DMS53 treated with DMSO at 0.1 percent for 48 hours (cell line): ENCODE data around the gene APBB3.
A peak's percentile ranks its signal among the peaks of the same experiment; 100 is the strongest.

ENCODE experiments used
- DNase-seq: peaks from one replicate; lab custom pipeline; 2025; ENCODE audit not compliant: unreplicated experiment; lab: John Stamatoyannopoulos, UW

APBB3 gene

DNA sequence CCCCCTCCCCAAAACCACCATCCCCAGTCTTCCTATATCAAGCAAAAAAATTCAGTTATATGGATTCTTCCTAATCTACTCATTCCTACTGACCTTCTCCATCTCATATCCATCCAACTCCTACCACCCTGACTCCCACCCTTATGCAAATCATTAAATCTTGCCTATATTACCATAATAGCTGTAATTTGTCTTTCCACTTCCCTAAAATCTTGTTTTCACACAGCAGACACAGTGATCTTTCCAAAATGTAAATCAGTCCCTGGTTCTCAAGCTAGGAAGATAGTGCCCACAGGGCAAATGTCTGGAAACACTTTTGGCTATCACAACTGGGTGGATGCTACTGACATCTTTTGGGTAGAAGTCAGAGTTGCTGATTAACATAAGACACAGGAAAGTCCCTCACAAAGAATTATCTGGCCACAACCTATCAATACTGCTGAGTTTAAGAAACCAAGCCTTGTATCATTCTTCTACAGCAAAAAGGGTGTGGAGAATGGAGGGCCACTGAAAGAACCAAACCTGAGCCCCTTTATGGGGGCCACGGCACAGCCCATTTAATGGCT lies 8.6 kb downstream of the APBB3 start:
- no peak for DNase-seq

DNA sequence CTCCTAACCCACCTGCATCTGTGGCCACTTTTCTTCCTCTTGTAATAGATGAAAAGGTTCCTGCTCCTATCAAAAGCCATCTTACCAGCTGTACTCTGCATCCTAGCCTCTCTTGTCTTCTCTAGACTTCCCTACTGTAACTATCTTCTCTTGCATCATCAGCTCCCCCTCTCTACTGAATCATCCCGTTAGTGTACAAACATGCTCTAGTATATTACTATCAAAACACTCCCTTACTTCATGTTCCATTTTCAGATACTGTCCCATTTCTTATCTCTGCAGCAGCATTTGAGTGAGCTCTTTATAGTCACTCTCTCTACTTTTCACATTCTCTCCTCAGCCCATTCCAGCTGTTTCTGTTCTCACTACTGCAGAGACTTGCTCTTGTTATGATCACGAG lies 9.9 kb downstream of the APBB3 start:
- DNase-seq: no peak

DNA sequence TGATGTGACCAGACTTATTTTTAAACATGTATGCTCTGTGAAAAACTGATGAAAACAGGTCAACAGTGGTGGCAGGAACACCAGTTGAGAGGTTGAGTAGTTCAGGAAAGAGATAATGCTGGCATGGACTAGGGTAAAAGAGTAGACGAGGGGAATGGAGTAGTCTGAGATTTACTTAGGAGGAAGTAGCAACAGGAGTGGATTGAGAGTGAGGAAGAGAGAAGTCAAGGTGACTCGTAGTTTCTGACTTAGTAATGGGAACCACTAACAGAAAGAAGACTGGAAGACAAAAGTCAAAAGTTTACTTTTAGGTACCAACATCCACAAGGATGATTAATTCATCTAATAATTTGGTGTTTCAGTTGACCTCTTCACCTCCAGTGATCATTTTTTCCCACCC lies 10.7 kb downstream of the APBB3 start:
- no peak for DNase-seq

DNA sequence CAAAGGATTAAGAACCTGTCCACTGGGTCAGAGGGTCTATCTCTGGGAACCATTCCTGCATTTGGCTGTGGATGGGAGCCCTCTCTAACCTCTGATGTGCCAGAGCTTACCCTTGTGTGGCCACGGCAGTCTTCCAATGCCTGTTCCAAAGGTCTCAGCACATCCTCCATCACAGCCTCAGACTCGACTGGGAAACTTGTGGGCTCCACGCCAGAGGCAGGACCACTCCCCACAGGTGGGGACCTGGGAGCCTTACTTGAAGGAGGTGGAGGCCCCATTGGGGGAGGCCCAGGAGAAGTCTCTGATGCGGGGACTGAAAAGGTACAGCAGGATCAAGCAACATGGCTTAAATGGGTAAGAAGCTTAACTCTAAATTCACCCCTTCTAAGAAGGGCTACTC lies 12.5 kb downstream of the APBB3 start:
- DNase-seq: no peak

DNA sequence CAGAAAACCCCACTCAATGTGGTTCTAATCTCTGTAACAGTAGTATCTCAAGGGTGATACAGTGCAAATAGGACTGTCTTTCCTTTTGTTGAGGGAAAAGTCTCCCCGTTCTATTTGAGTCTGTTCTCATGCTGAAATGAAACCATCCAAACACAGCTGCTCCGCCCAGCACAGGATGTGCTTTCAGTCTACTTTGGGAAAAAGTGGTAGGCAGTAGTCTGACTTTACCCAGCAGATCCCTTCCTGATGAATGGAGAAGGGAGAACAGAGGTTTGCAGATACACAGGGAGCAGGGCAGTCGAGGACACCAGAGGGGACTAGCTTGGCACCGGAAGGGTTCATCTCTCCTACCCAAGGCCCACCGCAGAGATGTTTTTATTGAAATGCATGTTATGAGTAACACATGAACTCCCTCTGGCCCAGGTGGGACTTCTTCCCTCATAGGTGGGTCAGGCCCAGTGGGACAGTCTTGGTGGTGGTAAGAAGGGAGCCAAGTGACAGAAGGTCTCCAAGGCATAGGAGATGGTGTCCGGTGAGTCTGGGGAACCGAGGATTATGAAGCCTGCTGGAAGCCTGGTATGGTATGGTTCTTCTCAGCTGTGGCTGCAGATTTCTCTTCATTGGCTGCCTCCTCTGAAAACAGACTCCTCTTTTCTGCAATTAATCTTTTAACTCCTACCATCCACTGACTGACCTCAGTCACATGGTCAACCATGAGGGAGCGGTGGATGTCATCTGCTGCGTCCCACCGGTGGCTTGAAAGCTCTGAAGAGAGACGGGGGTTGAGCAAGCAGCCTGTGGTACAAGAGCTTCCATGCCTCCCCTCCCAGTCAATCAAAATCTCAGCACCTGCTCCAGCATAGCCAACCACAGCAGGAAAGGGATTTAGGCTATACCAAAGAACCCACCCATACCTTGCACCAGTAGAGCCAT lies 14.0 kb downstream of the APBB3 start:
- no peak for DNase-seq

DNA sequence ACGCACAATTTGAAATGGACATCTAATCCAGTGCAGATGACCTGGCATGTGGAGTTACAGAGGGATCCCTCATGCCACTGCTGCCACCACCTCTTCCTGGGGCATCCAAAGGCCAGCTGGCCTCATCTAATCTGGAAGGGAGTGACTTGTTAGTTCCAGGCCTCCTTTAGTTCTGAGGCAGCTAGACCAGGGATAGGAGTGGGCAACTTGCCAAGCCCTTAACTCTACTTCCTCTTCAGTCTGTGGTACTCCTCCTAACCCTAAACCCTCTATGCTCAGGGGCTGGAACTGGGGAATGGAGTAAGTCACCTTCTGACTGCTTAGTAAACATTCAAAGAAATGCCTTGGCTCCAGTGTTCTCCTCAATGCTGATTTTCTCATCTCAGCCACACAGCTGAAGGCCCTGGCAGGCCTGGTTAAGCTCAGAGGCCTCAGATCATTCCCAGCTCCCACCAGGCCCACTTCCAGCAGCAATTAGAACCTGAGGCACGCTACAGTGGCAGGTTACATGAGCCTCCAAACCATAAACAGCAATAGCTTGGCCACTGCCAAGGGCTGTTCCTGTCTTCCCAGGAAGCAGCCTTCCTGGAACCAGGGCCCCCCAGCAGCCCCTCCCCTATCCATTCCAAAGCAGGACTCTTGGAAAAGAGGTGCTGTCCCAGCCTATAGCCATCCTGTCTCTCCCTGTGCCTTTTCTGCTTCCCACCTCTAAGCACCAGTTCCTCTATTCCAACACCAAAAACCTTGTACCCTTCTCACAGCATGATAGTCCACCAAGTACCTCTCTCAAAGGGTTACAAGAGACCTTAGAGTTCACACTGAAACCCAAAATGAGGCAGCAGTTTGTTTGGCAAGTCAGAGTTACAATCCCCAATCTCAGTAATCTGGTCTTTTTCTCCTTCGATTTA lies 14.9 kb downstream of the APBB3 start:
- peak; percentile 39 for DNase-seq

DNA sequence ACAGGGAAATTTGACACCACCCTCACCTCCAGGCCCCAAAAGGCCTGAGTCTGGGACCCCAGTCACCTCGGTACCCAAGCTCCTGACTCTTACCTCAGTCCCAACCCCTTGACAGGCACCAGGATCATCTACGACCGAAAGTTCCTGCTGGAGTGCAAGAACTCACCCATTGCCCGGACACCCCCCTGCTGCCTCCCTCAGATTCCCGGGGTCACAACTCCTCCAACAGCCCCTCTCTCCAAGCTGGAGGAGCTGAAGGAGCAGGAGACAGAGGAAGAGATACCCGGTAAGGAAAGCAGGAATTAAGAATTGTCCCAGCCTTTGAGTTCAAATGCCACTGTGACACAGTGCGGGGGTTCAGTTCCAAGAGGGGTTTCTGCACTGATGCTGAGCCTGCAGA lies 15.6 kb downstream of the APBB3 start:
- DNase-seq: no peak

DNA sequence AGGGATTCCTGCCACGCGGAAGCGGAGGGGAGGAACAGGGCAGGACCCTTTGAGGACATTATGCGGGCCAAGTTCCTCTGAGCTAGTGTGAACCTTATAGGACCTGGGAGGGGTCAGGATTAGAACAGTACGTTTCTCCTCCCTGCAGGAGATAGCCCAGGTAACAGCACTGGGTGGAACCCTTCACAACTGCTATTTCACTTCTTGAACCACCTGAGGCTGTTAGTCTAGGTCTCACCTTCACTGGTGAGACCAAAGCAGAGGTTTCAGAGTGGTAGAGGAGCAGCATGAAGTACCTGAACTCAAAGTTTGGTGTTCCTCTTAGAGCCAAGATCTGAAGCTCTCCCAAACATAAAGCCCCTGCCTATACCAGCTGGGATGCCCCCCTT lies 16.1 kb downstream of the APBB3 start:
- no peak for DNase-seq

DNA sequence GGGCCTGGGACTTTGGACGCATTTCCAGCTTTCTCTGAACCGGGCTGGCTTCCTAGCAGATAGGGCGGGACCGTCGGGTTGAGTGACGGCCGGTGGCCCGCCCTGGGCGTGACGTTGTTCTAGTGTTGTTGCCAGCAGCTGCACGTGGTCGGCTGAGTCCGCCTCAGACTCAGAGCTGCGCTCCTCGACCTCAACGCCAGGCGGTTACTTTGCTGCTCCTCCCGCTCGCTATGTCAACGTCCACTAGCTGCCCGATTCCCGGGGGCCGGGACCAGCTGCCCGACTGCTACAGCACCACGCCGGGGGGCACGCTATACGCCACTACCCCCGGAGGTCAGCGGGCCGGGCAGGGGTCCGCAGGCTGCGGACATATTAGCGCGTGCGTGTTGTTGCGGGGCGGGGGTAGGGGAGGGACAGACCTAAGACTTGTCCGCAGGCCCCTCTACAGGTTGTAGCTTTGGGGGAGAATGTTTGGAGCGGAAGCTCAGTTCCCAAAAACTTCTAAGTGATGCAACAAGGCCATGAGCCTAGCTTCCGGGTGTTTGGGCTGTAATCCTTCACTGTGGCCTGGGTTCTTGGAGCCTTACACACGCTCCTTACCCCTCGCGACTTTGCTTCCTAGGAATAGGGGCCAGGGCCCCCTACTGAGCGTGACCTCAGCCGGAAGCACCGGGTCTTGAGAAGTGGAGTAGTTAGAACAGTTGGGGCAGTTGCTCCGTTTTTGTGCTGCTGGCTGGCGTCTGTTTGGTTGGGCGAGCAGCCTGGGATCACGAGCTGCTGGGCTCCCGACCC lies 16.7 kb downstream of the APBB3 start, which contains the start of gene EIF4EBP3:
EIF4EBP3 (plus strand) TSS at position 155 of the 792 bp plus-strand sequence; CDS start at position 231, 76 bp downstream.
- peak; percentile 95 for DNase-seq

DNA sequence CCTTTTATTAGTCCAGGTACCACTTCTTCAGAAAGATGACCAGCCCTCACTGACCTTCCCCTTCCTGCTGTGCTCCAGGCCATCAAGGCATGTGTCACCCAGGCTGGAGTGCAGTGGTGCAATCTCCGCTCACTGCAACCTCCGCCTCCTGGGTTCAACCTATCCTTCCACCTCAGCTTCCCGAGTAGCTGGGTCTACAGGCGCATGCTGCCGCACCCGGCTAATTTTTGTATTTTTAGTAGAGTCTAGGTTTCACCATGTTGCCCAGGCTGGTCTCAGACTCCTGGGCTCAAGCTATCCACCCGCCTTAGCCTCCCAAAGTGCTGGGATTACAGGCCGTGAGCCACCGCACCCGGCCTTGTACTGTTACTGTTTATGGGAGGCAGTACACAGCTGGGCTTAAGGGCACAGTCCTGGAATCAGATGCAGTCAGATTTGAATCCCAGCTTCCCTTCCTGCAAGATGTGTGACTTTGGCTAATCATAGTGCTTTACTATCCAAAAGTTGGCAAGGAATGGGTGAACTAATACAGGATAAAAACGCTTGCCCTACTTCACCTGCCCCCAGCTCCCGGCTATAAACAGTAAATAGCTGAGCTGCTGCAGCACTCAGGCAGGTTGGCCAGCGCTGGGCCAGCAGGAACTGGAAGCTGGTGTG lies 17.4 kb downstream of the APBB3 start:
- no peak for DNase-seq

DNA sequence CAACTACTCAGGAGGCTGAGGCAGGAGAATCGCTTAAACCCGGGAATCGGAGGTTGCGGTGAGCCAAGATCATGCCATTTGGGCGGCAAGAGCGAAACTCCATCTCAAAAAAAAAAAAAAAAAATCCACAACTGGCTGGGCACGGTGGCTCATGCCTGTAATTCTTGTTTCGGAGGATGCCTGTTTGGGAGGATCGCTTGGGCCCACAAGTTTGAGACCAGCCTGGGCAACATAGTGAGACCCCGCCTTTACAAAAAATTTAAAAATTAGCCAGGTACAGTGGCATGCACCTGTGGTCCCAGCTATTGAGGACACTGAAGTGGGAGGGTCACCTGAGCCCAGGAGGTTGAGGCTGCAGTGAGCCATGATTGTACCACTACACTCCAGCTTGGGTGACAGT lies 18.8 kb downstream of the APBB3 start:
- no peak for DNase-seq

DNA sequence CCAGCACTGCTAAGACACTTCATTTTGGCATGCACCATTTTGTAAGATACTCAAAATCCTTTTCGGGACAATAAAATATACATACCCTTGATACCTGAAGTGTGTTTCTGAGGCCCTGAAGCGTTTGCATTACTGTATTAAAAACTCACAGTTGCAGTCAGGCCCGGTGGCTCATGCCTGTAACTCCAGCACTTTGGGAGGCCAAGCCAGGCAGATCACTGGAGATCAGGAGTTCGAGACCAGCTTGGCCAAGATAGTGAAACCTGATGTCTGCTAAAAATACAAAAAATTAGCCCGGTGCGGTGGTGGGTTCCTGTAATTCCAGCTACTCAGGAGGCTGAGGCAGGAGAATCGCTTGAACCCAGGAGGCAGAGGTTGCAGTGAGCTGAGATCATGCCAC lies 19.4 kb downstream of the APBB3 start:
- DNase-seq: no peak

DNA sequence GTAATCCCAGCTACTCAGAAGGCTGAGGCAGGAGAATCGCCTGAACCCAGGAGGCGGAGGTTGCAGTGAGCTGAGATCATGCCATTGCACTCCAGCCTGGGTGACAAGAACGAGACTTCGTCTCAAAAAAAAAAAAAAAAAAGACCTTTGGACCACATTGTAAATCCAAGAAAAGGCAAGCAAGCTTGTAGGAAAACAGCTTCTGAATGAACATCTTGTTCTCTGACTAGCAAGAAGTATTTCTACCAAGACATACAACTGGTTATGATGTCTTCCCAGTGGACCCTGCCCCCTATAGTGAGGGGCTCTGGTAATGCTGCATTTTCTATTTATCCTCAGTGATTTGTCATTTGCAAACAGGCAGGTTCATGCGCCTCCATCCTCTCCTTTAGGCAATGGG lies 21.4 kb downstream of the APBB3 start:
- no peak for DNase-seq

DNA sequence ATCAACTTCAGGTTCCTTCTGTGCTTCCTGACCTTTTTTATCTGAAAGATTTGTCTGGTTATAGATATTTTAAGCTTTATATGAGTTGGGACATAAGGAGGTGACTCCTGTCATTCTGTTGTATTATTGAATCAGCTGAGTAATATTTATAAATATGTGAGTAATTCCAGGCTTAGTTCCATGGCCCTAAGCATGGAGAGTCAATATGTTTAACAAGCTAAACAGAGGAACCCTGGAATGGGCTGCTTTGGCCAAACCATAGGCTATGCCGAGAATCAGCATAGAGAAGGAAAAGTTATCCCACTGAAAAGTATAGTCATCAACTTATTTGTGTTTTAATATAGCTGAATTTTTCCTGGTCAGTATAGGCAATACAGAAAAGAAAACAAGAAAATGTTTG lies 24.2 kb downstream of the APBB3 start:
- no peak for DNase-seq

DNA sequence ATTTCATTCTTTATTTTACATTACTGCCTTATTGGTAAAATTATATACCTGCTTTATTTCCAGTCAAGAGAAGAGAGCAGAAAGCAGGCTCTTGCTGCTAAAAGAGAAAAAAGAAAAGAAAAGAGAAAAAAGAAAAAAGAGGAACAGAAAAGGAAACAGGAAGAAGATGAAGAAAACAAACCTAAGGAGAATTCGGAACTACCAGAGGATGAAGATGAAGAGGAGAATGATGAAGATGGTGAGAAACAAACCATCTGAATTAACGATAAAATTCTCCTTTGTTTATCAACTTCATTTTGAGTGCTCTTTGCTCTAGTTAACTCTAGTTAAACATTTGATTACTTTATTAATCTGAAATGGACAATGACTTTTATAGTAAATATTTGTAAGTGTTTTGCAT lies 40.4 kb downstream of the APBB3 start:
- no peak for DNase-seq

DNA sequence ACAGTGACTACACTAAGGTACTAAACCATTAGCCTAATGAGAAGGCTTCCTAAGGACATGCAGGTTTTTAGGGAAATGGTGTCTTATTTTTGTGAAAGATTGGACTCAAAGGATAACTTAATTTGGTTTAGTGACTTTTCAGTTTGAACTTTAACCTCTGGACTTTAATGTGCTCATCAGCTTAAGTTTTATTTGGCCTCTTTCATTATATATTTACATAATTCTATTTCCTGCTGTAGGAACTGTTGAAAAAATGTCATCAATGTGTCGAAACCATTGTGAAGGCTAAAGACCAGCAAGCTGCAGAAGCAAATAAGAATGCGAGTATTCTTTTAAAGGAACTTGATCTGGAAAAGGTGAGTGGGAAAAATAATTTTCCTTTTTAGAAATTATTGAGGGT lies 51.3 kb downstream of the APBB3 start:
- no peak for DNase-seq

DNA sequence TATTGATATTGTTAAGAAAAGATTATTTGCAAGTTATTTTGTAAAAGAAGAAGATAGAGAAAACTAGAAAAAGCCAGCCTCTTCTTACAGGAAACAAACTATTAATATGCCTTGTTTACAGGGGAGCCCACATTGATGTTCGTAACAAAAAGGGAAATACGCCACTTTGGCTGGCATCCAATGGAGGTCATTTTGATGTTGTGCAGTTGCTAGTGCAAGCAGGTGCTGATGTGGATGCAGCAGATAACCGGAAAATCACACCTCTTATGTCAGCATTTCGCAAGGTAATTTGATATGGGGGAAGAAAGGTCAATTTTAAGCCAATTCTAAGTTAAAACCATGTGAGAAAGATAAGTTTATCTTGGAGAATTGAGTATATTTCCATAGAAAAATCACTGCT lies 54.5 kb downstream of the APBB3 start:
- DNase-seq: no peak
